Ascending aorta (tissue), 2 donors: ENCODE data around the gene FMN1. TPM values are rescaled to one million over a fixed set of nuclear protein-coding genes. Genes with fewer than 3 reads are reported as not detected.

Experiments used
- DNase-seq, 2 donors: peaks; one replicate each; pipeline ENCODE4 v3.0.0-alpha.2; 2019; ENCODE audit warnings: low spot score in 2 of 2
- H3K27ac ChIP-seq, 2 donors: fragments of 200-600 bp; sonication (generic); one replicate each; pipeline ENCODE4 v1.5.1; 2016 to 2017; ENCODE audit warnings: mild to moderate bottlenecking in 1 of 2
- H3K27me3 ChIP-seq: fragments of 200-600 bp; sonication (generic); one replicate; pipeline ENCODE4 v1.5.1; 2017
- H3K36me3 ChIP-seq, 2 donors: fragments of 200-600 bp; sonication (generic); one replicate each; pipeline ENCODE4 v1.5.1; 2016
- H3K4me1 ChIP-seq, 2 donors: fragments of 200-600 bp; sonication (generic); one replicate each; pipeline ENCODE4 v1.5.1; 2016 to 2017; ENCODE audit warnings: mild to moderate bottlenecking in 1 of 2
- H3K4me3 ChIP-seq, 2 donors: fragments of 200-600 bp; sonication (generic); one replicate each; pipeline ENCODE4 v1.5.1; 2016 to 2017; ENCODE audit warnings: mild to moderate bottlenecking in 1 of 2
- H3K9me3 ChIP-seq, 2 donors: fragments of 200-600 bp; sonication (generic); one replicate each; pipeline ENCODE4 v1.5.1; 2016
- intact Hi-C: fragments of 100-400 bp; cut with DNase I; formaldehyde crosslinking; loops from one replicate; pipeline ENCODE4 v1.15.1; 2023
- total RNA-seq: library from RNA; depleted of rRNA; stranded (reverse); fragments of >200 nt; gene quantifications from one replicate; pipeline ENCODE4 v1.1.0, GENCODE V29; 2016
- TF ChIP-seq, protein P1 (sequence below), 3 experiments: fragments of 200-600 bp in 2 of 3; fragments of 450-650 bp in 1 of 3; sonication (generic) in 2 of 3; IDR thresholded peaks; one replicate each; pipeline ENCODE4 v1.5.1; 2016 to 2019; ENCODE audit warnings: antibody characterized with exemption in 3 of 3, mild to moderate bottlenecking in 1 of 3, moderate library complexity in 1 of 3

FMN1 gene
- total RNA-seq, 1 donor from 2014 or later, result 4.3 TPM

DNA sequence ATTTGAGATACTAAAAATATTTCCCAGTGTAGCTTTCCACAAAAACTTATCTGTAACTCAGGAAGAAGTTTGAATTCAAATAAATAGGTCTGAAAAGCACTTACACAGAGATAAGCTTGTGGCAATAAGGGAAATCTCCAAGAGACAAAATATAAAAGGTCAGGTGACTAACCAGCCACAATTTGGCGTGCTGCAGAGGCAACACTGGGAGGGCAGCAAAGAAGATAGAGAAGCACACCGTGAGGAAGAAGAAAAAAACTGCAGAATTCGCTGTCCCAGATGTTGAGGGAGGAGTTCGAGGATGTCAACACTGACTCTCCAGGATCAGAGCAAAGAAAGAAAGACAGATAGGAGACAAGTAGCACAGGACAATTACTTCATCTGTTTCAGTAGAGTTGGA is 204.4 kb downstream of the FMN1 start:
- Histone ChIP-seq H3K36me3 (no peaks in the 10 kb centered on the region), H3K4me3 (no peak overlapping the region), H3K4me1 (no peaks in the 10 kb centered on the region), H3K27me3 (no peaks in the 10 kb centered on the region), H3K9me3 (no peaks in the 10 kb centered on the region), H3K27ac (no peak overlapping the region)
- intact Hi-C loops, result loop anchor here (5.0 kb wide), 1 partner anchor 148 kb away; no protein-coding TSS in a partner anchor
- DNase-seq, result no peak
- TF ChIP-seq, protein P1, sequence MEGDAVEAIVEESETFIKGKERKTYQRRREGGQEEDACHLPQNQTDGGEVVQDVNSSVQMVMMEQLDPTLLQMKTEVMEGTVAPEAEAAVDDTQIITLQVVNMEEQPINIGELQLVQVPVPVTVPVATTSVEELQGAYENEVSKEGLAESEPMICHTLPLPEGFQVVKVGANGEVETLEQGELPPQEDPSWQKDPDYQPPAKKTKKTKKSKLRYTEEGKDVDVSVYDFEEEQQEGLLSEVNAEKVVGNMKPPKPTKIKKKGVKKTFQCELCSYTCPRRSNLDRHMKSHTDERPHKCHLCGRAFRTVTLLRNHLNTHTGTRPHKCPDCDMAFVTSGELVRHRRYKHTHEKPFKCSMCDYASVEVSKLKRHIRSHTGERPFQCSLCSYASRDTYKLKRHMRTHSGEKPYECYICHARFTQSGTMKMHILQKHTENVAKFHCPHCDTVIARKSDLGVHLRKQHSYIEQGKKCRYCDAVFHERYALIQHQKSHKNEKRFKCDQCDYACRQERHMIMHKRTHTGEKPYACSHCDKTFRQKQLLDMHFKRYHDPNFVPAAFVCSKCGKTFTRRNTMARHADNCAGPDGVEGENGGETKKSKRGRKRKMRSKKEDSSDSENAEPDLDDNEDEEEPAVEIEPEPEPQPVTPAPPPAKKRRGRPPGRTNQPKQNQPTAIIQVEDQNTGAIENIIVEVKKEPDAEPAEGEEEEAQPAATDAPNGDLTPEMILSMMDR (IDR thresholded peaks at IDR 0.05), result no peak

DNA sequence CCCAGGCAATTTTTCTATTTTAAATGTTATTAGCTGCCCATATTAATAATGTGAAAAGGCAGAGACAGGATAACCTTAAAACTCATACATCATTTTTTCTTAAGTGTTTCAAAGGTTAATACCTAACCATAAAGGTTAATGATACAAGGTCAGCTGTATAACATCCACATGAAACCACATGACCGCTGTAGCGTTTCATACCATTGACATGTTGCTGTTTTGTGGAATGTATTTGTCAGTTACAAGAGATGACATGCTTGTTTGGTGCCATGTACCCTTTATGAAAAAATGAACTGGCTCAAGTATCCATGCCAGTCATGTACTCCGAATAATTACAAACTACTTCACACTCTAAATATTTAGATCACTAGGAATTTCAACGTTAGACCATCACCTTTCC is 207.4 kb downstream of the FMN1 start:
- no peaks in the 10 kb centered on the region for H3K4me1 ChIP-seq
- TF ChIP-seq, protein P1 (IDR thresholded peaks at IDR 0.05), result no peak
- H3K27me3 ChIP-seq, result no peaks in the 10 kb centered on the region
- H3K9me3 ChIP-seq, result no peaks in the 10 kb centered on the region
- DNase-seq, result no peak
- H3K4me3 ChIP-seq, result no peak overlapping the region
- intact Hi-C loops, result no loop called here
- no peak overlapping the region for H3K27ac ChIP-seq
- H3K36me3 ChIP-seq, result no peaks in the 10 kb centered on the region

GRCh38 chr15:32986147-32986546 is 208.4 kb downstream of the FMN1 start:
- H3K27ac ChIP-seq, result no peak overlapping the region
- H3K4me1 ChIP-seq, result no peaks in the 10 kb centered on the region
- TF ChIP-seq, protein P1 (IDR thresholded peaks at IDR 0.05), result no peak

GRCh38 chr15:32983679-32984078 is 210.8 kb downstream of the FMN1 start:
- TF ChIP-seq, protein P1 (IDR thresholded peaks at IDR 0.05), result no peak
- Histone ChIP-seq H3K27me3 (no peaks in the 10 kb centered on the region), H3K9me3 (no peaks in the 10 kb centered on the region), H3K36me3 (no peaks in the 10 kb centered on the region), H3K4me1 (no peaks in the 10 kb centered on the region), H3K27ac (no peak overlapping the region), H3K4me3 (no peak overlapping the region)
- no peak for DNase-seq
- intact Hi-C loops, result no loop called here

More at GRCh38 chr15:32986147-32986546, 208.4 kb downstream of the FMN1 start:
- no peak overlapping the region for H3K4me3 ChIP-seq
- H3K27me3 ChIP-seq, result no peaks in the 10 kb centered on the region
- H3K9me3 ChIP-seq, result no peaks in the 10 kb centered on the region
- DNase-seq, result no peak
- intact Hi-C loops, result no loop called here
- H3K36me3 ChIP-seq, result no peaks in the 10 kb centered on the region

GRCh38 chr15:32982001-32982400 is 212.5 kb downstream of the FMN1 start:
- Histone ChIP-seq H3K27me3 (no peaks in the 10 kb centered on the region), H3K9me3 (no peaks in the 10 kb centered on the region), H3K4me1 (no peaks in the 10 kb centered on the region), H3K27ac (no peak overlapping the region), H3K36me3 (no peaks in the 10 kb centered on the region), H3K4me3 (no peak overlapping the region)
- TF ChIP-seq, protein P1 (IDR thresholded peaks at IDR 0.05), result no peak
- intact Hi-C loops, result no loop called here
- DNase-seq, result no peak

- Histone ChIP-seq H3K4me3 (no peak overlapping the region), H3K27me3 (no peaks in the 10 kb centered on the region), H3K36me3 (no peaks in the 10 kb centered on the region), H3K27ac (no peak overlapping the region), H3K9me3 (no peaks in the 10 kb centered on the region), H3K4me1 (no peaks in the 10 kb centered on the region)
- no peak for DNase-seq
- TF ChIP-seq, protein P1 (IDR thresholded peaks at IDR 0.05), result no peak
- intact Hi-C loops, result no loop called here
Measured at GRCh38 chr15:32981536-32981935, 213.0 kb downstream of the FMN1 start.
